Right cardiac atrium (tissue), 5 donors: ENCODE results near the gene SLC1A2. TPM values are rescaled to one million over a fixed set of nuclear protein-coding genes. Genes with fewer than 3 reads are reported as not detected.

Experiments used
- ATAC-seq, 2 donors: fragments of 200-7000 bp; cut with Tn5 transposase; one replicate each; pipeline versions ENCODE4 v1.8.0 to v1.9.1; 2020; ENCODE audit warnings: moderate library complexity in 2 of 2, mild to moderate bottlenecking in 1 of 2
- DNase-seq, 3 donors: peaks; one replicate each; pipeline ENCODE4 v3.0.0-alpha.2; 2020
- H3K27ac ChIP-seq: one replicate; pipeline ENCODE4 v1.5.1; 2013; ENCODE audit warnings: mild to moderate bottlenecking, low read length, control low read depth, moderate library complexity
- H3K27me3 ChIP-seq: one replicate; pipeline ENCODE4 v1.6.1; 2013; ENCODE audit not compliant: control insufficient read depth, insufficient read depth
- H3K4me1 ChIP-seq: one replicate; pipeline ENCODE4 v1.6.1; 2013; ENCODE audit warnings: low read length; ENCODE audit not compliant: control insufficient read depth, insufficient read depth
- H3K4me3 ChIP-seq: one replicate; pipeline ENCODE4 v1.5.1; 2013; ENCODE audit warnings: low read length, control low read depth
- H3K9me3 ChIP-seq: one replicate; pipeline ENCODE4 v1.6.1; 2013; ENCODE audit warnings: low read length; ENCODE audit not compliant: control insufficient read depth
- WGBS: extraction: QIAGEN DNeasy Blood & Tissue Kit; methylation state at CpG from one replicate; pipeline ENCODE4 v1.1.7; 2013; 5-methylcytosine and 5-hydroxymethylcytosine counted together
- intact Hi-C, 4 donors: fragments of 100-400 bp; cut with DNase I; formaldehyde crosslinking; loops; one replicate each; pipeline versions ENCODE4 v1.11.0 to v1.14.0; 2022 to 2023
- polyA plus RNA-seq: library from polyadenylated mRNA; stranded (reverse); fragments of 200-250 nt; gene quantifications from one replicate; pipeline ENCODE4 v1.2.3, GENCODE V29; 2013
- total RNA-seq, 4 donors: library from RNA; stranded (reverse); fragmentation: NEBNext Ultra II Directional; extraction: Animal tissue kit (Norgen Biotek cat#: 25700); gene quantifications; one replicate each; pipeline ENCODE4 v1.2.1, GENCODE V29; 2021
- donor health status: healthy with polysubstance abuse.
- donor health status: DM: no; HTN: yes; CAD: no.
- donor health status: DM: no; HTN: no; CAD: no.
- donor health status: DM: no; HTN: yes; CAD: no; lungs with severe emphysema.
- donor health status: DM: yes; HTN: yes; CAD: no.

SLC1A2 gene
- total and polyA plus RNA-seq, 5 donors, result 0.54 to 2.3 (median 1.3) TPM

DNA sequence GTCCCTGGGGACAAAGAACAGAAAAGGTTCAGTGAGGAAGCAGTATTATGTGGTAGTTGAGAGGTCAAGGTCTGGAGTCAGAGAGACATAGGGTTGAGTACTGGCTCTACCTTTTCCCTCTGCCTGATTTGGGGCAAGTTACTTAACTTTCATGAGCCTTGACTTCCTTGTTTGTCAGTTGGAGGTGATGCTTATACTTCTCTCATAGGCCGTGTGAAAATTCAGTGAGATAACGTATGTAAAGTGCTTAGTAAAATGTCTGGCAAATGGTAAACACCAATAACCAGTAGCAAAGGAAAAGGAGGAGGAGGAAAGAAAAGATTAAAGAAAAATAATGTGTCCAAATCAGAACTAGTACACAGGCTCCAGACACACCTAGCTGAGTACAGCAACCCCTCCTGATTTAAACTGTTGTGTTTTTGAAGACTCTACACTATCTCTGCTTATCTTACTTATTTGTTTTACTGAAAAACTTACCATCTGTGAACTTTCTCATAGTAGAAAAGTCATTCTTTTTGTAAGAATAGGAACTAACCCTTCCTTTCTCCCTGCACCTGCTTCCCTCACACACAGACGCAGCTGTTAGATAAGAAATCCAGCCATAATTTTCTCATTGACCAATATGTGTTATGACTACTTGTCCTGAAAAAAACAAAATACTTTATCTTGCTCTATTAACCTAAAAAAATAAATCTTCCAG, 153.5 kb downstream of the SLC1A2 start:
- no peak for ATAC-seq
- intact Hi-C loops, result no loop called here
- no peak overlapping the region for H3K27ac ChIP-seq
- no peaks in the 10 kb centered on the region for H3K4me1 ChIP-seq
- DNase-seq, result no peak
- no peak overlapping the region for H3K4me3 ChIP-seq
- no peaks in the 10 kb centered on the region for H3K9me3 ChIP-seq
- H3K27me3 ChIP-seq, result no peaks in the 10 kb centered on the region
- 69% methylated on average over 3 of the region's 3 CpGs for WGBS

DNA sequence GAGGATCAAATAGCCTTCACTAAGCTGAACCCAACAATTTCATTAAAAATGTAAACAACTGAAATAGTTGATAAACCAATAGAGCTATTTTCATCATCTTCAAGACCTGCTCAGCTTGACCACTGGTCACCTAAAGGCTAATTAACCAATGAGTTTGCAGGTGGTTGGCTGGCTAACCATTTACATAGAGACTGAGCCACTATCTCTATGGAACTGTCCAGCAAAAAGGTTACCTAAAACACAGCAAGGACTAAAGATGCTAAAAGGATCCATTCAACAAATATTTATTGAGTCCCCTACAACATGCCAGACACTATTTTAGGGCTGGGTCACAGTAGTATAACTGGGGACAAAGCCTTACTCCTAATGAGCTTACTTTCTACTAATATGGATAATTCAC, 156.6 kb downstream of the SLC1A2 start:
- DNase-seq (no peak), ATAC-seq (no peak)
- Histone ChIP-seq H3K4me1 (no peaks in the 10 kb centered on the region), H3K27ac (no peak overlapping the region), H3K9me3 (no peaks in the 10 kb centered on the region), H3K4me3 (no peak overlapping the region), H3K27me3 (no peaks in the 10 kb centered on the region)
- intact Hi-C loops, result no loop called here

DNA sequence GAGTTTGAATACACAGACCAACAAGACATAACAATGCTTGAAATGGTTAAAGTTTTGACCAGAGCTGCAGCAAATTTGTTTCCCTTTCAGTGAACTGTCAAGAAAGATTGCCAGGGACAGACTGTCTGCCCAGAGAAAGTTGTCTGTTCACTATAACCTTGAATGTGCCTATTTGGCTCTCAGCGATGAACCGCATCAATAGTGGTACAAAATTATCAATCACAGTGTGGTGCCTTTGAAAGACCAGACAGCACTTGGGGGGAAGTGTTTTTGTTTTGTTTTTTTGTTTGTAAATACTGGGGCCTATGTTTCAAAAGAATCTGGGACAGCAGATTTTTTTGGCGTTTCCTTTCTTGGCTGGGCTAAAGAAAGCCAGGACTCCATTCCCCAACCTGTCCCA, 157.3 kb downstream of the SLC1A2 start:
- Histone ChIP-seq H3K4me3 (no peak overlapping the region), H3K27ac (no peak overlapping the region), H3K4me1 (no peaks in the 10 kb centered on the region), H3K9me3 (no peaks in the 10 kb centered on the region), H3K27me3 (no peaks in the 10 kb centered on the region)
- intact Hi-C loops, result no loop called here
- WGBS, result 90% methylated on average over 3 of the region's 3 CpGs
- ATAC-seq, result no peak
- no peak for DNase-seq

DNA sequence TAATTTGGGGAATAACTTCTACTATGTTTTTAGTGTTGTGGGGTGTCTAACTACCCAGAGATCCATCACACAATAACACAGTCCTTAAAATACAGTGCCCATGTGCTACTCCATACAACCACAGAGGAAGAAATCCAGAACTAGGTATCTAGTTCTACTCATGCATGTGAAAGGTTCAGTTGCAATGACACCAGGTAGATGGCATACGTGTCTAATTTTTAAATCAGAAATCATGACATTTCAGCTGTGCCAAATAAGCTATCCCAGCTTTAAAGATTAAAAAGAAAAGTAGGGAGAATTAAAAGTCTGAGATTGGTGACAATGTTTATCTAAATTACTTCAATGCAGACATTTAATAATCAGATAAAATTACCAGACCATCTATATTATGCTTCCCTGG, 158.2 kb downstream of the SLC1A2 start:
- 90% methylated on average over 1 of the region's 1 CpG for WGBS
- Histone ChIP-seq H3K27me3 (no peaks in the 10 kb centered on the region), H3K9me3 (no peaks in the 10 kb centered on the region), H3K27ac (no peak overlapping the region), H3K4me3 (no peak overlapping the region), H3K4me1 (no peaks in the 10 kb centered on the region)
- no peak for DNase-seq
- no peak for ATAC-seq
- intact Hi-C loops, result no loop called here

DNA sequence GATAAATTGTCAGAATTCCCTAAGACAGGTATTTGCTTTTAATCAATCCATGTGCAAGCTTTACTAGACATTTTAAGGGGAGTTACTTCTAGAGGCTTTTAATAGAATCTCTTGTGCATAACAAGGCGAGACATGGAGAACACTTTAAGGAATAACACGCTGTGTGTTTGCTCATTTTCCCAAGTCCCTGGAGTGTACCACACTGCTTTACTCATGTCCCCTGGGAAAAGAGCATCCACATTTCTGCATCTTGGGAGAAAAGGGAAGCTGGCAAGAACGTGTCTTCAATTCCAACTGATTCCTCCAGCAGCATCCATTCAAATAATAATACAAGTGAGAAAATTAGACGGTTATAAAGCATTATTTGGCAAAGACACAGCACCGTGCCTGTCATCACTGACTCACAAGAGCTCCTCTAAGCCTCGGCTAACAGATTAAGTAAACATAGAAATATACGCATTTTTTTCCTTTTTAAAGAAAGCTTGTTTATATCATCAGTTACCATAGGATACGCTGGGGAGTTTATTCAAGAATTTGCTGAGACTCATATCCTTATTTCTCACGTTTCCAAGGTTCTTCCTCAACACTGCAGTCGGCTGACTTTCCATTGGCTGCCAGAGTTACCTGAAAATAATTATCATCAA, 158.9 kb downstream of the SLC1A2 start:
- H3K4me3 ChIP-seq, result no peak overlapping the region
- no peaks in the 10 kb centered on the region for H3K9me3 ChIP-seq
- no peak overlapping the region for H3K27ac ChIP-seq
- ATAC-seq, result peak in 1 of 2 donors; percentile 13
- intact Hi-C loops, result no loop called here
- no peaks in the 10 kb centered on the region for H3K4me1 ChIP-seq
- DNase-seq, result no peak
- H3K27me3 ChIP-seq, result no peaks in the 10 kb centered on the region
- 53% methylated on average over 10 of the region's 10 CpGs for WGBS

DNA sequence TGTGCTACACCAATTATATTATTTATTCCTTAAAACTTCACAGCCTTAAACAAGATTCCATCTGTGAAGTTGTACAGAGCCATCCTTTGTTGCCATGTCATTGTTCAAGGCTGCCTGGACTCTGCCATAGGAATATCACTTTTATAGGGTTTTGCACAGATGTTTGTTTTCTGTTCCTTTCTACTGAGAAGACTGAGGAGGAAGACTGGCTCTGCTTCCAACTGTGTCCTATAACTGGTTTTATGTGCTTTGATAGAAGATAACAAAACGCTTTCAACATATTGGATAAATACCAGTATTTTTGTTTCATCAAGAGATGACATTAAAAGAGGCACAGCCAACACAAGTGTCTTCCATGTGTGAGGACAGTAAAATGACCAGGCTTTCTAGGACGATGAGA, 159.8 kb downstream of the SLC1A2 start:
- intact Hi-C loops, result no loop called here
- Histone ChIP-seq H3K27ac (no peak overlapping the region), H3K27me3 (no peaks in the 10 kb centered on the region), H3K4me1 (no peaks in the 10 kb centered on the region), H3K4me3 (no peak overlapping the region), H3K9me3 (no peaks in the 10 kb centered on the region)
- ATAC-seq (no peak), DNase-seq (no peak)
- 73% methylated on average over 2 of the region's 2 CpGs for WGBS

DNA sequence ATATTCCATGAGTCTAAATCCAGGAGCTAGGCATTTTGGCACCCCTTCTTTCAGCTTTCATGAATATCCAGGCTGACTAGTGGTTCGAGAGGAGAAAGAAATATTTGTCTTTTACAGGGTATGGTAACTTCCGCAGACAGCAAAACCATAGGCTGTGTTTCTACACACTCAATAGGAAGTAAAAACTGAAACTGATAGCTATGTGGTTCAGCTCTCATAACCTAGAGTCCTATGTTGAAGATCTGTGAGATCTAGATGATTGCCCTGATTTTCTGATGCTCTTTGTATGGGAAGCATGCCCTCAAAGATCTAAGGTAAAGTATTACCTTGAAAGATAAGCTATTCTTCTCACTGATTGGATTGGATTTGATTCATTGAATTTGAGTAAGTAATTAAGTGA, 162.1 kb downstream of the SLC1A2 start:
- Histone ChIP-seq H3K4me1 (no peaks in the 10 kb centered on the region), H3K27me3 (no peaks in the 10 kb centered on the region), H3K4me3 (no peak overlapping the region), H3K27ac (no peak overlapping the region), H3K9me3 (no peaks in the 10 kb centered on the region)
- ATAC-seq, result no peak
- DNase-seq, result no peak
- intact Hi-C loops, result no loop called here
- 63% methylated on average over 2 of the region's 2 CpGs for WGBS

DNA sequence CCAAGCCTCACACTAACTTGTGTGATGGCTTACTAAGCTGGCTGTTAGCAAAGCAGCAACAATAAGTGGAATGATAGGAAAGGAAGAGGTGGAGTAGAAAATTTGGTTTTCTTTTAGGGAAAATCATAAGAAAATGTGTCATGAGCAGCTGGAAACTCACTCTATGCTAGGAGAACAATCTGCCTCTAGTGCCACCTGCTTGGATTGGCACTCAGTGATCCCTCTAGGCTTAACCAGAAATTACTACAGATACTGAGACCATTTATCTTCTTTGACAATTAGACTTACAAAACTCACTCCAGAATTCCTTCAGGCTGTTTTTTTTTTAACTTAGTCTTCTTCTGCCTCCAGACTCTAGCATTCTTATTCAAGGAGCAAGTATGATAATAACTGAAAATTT, 163.1 kb downstream of the SLC1A2 start:
- ATAC-seq (no peak), DNase-seq (no peak)
- no peak overlapping the region for H3K27ac ChIP-seq
- H3K27me3 ChIP-seq, result no peaks in the 10 kb centered on the region
- H3K4me1 ChIP-seq, result no peaks in the 10 kb centered on the region
- intact Hi-C loops, result no loop called here
- H3K4me3 ChIP-seq, result no peak overlapping the region
- no peaks in the 10 kb centered on the region for H3K9me3 ChIP-seq

DNA sequence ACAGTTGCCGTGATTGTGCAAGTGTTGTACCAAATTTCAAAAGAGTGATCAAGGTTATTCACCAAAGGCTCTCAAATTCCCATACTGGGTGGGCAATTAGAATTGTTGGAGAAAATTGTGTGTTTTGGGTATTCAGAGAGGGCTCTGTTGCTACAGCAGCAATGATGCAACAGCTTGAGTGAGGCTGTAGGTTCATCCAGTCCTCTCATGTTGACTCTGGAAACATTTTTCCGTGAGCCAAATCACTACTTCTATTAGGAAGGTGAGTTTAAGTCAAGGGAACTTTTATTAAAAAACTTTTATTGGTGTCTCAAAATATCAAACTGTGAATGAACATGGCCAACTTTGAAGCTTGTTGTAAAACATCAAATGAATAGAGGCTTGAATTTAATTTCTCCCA, 163.8 kb downstream of the SLC1A2 start:
- WGBS, result 94% methylated on average over 2 of the region's 2 CpGs
- no peak overlapping the region for H3K27ac ChIP-seq
- intact Hi-C loops, result no loop called here

DNA sequence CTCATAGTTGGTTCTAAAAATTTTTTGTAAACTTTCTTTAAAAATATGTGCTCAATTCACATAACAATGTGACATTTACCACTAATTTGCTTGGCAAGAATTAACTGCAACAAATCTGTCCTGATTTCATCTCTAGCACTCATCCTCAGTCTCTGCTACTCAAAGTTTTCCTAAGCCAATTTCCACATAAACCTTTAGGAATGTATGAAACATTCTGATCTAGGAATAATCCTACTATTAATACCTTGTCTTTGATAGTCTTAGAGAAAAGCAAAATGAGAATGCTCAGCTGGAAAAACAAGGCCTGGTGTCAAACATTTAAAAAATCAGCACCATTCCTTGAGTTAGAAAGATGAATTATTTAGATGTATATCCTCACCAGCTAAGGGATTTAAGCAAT, 166.1 kb downstream of the SLC1A2 start:
- Histone ChIP-seq H3K9me3 (no peaks in the 10 kb centered on the region), H3K4me3 (no peak overlapping the region), H3K27me3 (no peaks in the 10 kb centered on the region), H3K27ac (no peak overlapping the region), H3K4me1 (no peaks in the 10 kb centered on the region)
- intact Hi-C loops, result no loop called here
- ATAC-seq (no peak), DNase-seq (no peak)

More for the DNA sequence above, 163.8 kb downstream of the SLC1A2 start:
- Histone ChIP-seq H3K9me3 (no peaks in the 10 kb centered on the region), H3K4me1 (no peaks in the 10 kb centered on the region), H3K4me3 (no peak overlapping the region), H3K27me3 (no peaks in the 10 kb centered on the region)
- no peak for DNase-seq
- ATAC-seq, result no peak

DNA sequence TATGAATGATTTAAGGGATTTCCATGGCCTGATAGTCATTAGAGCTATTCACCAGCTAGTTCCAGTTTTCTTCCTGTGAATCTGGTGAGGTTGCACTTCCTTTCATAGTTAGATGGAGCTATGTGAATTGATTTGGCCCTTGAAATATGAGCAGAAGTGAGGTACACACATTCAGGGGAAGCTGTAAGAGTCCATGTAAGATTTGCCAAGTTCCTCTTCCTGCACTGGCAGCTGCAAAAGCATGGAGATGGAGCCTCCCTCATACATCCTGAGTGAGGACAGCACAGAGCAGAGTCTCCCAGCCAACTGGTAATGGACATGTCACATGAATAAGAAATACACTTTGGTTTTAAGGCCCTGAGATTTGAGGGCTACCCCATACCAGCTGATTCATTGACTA, 168.7 kb downstream of the SLC1A2 start:
- Histone ChIP-seq H3K27me3 (no peaks in the 10 kb centered on the region), H3K9me3 (no peaks in the 10 kb centered on the region), H3K4me3 (no peak overlapping the region), H3K27ac (no peak overlapping the region), H3K4me1 (peaks cover 2% of the 10 kb centered on the region)
- DNase-seq (no peak), ATAC-seq (no peak)
- intact Hi-C loops, result no loop called here

DNA sequence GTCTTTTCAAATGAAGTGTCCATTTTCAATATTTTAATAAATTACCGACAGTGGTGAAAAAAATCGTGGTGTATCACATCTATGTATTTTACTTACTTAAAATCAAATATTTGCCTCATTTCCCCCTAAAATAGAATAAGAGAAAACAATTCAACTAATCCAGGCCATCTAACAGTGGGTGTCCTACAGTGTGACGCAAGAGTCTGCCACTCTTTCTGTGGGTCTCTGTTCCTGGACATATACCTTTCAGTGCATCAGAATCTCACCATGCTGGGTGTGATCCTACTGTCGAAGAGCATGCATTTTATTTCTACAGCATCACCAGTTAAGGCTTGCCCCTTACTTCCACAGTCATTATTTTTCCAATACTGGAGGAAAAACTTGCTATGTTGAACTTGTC, 169.2 kb downstream of the SLC1A2 start:
- Histone ChIP-seq H3K4me1 (peaks cover 2% of the 10 kb centered on the region), H3K27me3 (no peaks in the 10 kb centered on the region), H3K27ac (no peak overlapping the region), H3K4me3 (no peak overlapping the region), H3K9me3 (no peaks in the 10 kb centered on the region)
- WGBS, result 95% methylated on average over 4 of the region's 4 CpGs
- intact Hi-C loops, result no loop called here
- no peak for ATAC-seq
- no peak for DNase-seq
